MCF 10A (cell line): ENCODE measurements around the gene CMC1. TPM values are rescaled to one million over a fixed set of nuclear protein-coding genes. Genes with fewer than 3 reads are reported as not detected.

Source experiments
- BruUV-seq: library from RNA; stranded (reverse); fragments of 400-500 nt; replicated peaks from 2 replicates; lab custom pipeline; 2021; lab: Mats Ljungman, UMichigan
- CTCF ChIA-PET: fragments of 300-600 bp; sonication (Branson Sonifier 250); formaldehyde crosslinking; extraction: SDS; loops from one replicate; lab custom pipeline; 2021; ENCODE audit warnings: antibody characterized with exemption, inconsistent platforms; lab: Yijun Ruan, JAX
- POLR2A ChIA-PET: fragments of 300-600, 350-650 bp; sonication (Branson Sonifier 250); formaldehyde crosslinking; extraction: SDS; loops from one replicate; lab custom pipeline; 2020; ENCODE audit warnings: antibody characterized with exemption, inconsistent platforms; lab: Yijun Ruan, JAX
- DNase-seq: peaks from one replicate; pipeline ENCODE4 v3.0.0-alpha.2; 2018; ENCODE audit not compliant: unreplicated experiment
- H3K27ac Mint-ChIP-seq: one replicate; pipeline ENCODE4 v1.8.0; 2022; ENCODE audit warnings: mild to moderate bottlenecking, low read depth, mixed read lengths; ENCODE audit not compliant: unreplicated experiment
- H3K27me3 Mint-ChIP-seq: one replicate; pipeline ENCODE4 v1.8.0; 2022; ENCODE audit warnings: mixed read lengths; ENCODE audit not compliant: insufficient read depth, unreplicated experiment
- H3K36me3 Mint-ChIP-seq: one replicate; pipeline ENCODE4 v1.8.0; 2022; ENCODE audit warnings: mild to moderate bottlenecking, moderate library complexity, mixed read lengths; ENCODE audit not compliant: insufficient read depth, unreplicated experiment
- H3K4me1 Mint-ChIP-seq: one replicate; pipeline ENCODE4 v1.8.0; 2022; ENCODE audit warnings: mixed read lengths; ENCODE audit not compliant: insufficient read depth, unreplicated experiment
- H3K4me3 Mint-ChIP-seq: one replicate; pipeline ENCODE4 v1.8.0; 2022; ENCODE audit warnings: mild to moderate bottlenecking, moderate library complexity, mixed read lengths; ENCODE audit not compliant: unreplicated experiment
- H3K9me3 Mint-ChIP-seq: one replicate; pipeline ENCODE4 v1.8.0; 2022; ENCODE audit warnings: mixed read lengths; ENCODE audit not compliant: unreplicated experiment
- intact Hi-C: fragments of 100-400 bp; cut with micrococcal nuclease; formaldehyde crosslinking; loops from 2 replicates; pipeline ENCODE4 v1.14.1; 2022
- total RNA-seq: library from RNA; stranded (reverse); gene quantifications from 2 replicates; pipeline ENCODE4 v1.2.3, GENCODE V29; 2022
- TF ChIP-seq, protein P1 (sequence below): fragments of 200-600 bp; IDR thresholded peaks from one replicate; pipeline ENCODE4 v1.8.0; 2022; ENCODE audit warnings: antibody characterized with exemption, mild to moderate bottlenecking; ENCODE audit not compliant: unreplicated experiment

Gene CMC1
- total RNA-seq, 1 experiment from 2014 or later, result 31.9 TPM

DNA sequence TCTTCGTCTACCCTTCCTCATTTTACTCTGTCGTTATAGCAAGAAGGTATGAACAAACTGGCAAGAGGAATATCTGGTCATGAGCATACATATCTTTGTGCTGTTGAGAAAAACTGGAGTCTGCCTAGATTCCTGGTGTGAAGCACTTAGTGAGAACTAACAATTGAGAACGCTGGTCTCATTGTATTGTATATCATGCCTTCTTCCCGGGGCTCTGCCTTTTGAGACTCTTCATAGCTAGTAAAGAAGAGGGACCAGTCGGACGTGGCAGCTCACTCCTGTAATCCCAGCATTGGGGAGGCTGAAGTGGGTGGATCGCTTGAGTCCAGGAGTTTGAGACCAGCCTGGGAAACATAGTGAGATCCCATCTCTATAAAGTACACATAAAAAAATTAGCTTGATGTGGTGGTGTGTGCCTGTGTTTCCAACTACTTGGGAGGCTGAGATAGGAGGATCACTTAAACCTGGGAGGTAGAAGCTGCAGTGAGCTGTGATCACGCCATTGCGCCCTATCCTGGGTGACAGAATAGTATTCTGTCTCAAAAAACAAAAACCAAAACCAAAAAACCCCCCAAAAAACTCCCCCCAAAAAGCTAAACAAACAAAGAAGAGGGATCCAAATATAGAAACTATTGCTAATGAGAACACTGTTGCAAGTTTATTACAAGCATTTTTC lies 11.8 kb downstream of the CMC1 start:
- Mint-ChIP-seq H3K9me3 (no peaks in the 10 kb centered on the region), H3K27ac (no peak overlapping the region), H3K4me1 (peaks cover 10% of the 10 kb centered on the region), H3K27me3 (no peaks in the 10 kb centered on the region), H3K36me3 (peaks cover 7% of the 10 kb centered on the region), H3K4me3 (no peak overlapping the region)
- no peak for DNase-seq
- ChIA-PET POLR2A (interaction anchor here (1.6 kb wide), 1 partner anchor 545 kb away, joined by 3 read pairs; no protein-coding TSS in a partner anchor), CTCF (interaction anchor here (0.8 kb wide), 1 partner anchor 32 kb away, joined by 3 read pairs; no protein-coding TSS in a partner anchor)
- TF ChIP-seq, protein P1, sequence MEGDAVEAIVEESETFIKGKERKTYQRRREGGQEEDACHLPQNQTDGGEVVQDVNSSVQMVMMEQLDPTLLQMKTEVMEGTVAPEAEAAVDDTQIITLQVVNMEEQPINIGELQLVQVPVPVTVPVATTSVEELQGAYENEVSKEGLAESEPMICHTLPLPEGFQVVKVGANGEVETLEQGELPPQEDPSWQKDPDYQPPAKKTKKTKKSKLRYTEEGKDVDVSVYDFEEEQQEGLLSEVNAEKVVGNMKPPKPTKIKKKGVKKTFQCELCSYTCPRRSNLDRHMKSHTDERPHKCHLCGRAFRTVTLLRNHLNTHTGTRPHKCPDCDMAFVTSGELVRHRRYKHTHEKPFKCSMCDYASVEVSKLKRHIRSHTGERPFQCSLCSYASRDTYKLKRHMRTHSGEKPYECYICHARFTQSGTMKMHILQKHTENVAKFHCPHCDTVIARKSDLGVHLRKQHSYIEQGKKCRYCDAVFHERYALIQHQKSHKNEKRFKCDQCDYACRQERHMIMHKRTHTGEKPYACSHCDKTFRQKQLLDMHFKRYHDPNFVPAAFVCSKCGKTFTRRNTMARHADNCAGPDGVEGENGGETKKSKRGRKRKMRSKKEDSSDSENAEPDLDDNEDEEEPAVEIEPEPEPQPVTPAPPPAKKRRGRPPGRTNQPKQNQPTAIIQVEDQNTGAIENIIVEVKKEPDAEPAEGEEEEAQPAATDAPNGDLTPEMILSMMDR, result no peak
- intact Hi-C loops, result no loop called here
- BruUV-seq, result no TSS peak

DNA sequence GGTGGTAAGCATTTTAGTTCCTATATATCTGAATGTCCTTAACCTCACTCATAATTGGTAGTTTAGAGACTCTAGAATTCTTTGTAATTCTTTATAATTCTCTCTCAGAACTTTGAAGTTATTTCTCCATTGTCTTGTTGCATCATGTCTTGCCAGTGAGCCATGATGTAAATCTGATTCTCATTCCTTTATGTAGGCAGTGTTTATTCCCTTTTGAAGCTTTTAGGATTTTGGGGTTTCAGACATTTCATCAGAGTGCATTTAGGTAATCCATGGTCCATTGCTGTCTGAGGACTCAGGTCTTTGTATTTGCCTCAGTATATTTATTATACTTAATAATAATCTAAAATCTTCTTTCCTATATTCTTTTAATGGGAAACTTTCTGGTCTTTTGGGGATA lies 20.6 kb downstream of the CMC1 start:
- no peaks in the 10 kb centered on the region for H3K9me3 Mint-ChIP-seq
- no peak for DNase-seq
- POLR2A ChIA-PET, result no interaction called here
- H3K4me1 Mint-ChIP-seq, result no peaks in the 10 kb centered on the region
- no peak overlapping the region for H3K27ac Mint-ChIP-seq
- intact Hi-C loops, result no loop called here
- CTCF ChIA-PET, result no interaction called here
- H3K4me3 Mint-ChIP-seq, result no peak overlapping the region
- BruUV-seq, result no TSS peak
- peaks cover 21% of the 10 kb centered on the region for H3K36me3 Mint-ChIP-seq
- TF ChIP-seq, protein P1, result no peak
- no peaks in the 10 kb centered on the region for H3K27me3 Mint-ChIP-seq

DNA sequence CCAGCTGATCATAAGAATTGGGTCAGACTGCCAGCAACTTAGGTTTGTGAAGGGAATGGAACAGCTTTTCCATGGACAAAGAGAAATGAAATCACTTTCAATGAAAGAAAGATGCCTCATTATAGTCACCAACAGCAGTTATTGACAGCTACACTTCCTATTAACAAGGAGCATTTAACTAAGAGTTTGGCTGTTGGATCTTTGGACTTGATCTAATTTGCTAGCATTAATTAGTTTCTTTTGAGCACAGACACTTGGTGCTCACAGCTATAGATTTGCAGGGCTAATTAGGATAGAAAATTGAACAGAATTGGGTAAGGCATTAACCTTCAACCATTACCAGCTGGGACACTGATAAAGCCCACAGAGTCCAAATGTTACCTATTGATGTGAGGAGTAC lies 24.2 kb downstream of the CMC1 start:
- BruUV-seq, result no TSS peak
- Mint-ChIP-seq H3K27ac (no peak overlapping the region), H3K4me3 (no peak overlapping the region), H3K36me3 (peaks cover 10% of the 10 kb centered on the region), H3K4me1 (peaks cover 6% of the 10 kb centered on the region), H3K27me3 (no peaks in the 10 kb centered on the region), H3K9me3 (no peaks in the 10 kb centered on the region)
- DNase-seq, result no peak
- ChIA-PET CTCF (interaction anchor here (0.6 to 1.7 kb wide), 3 partner anchors 237 to 553 kb away, joined by 3 to 9 read pairs (median 8); no protein-coding TSS in a partner anchor), POLR2A (interaction anchor here (0.7 kb wide), 1 partner anchor 243 kb away, joined by 4 read pairs; no protein-coding TSS in a partner anchor)
- TF ChIP-seq, protein P1, result no peak
- intact Hi-C loops, result no loop called here

DNA sequence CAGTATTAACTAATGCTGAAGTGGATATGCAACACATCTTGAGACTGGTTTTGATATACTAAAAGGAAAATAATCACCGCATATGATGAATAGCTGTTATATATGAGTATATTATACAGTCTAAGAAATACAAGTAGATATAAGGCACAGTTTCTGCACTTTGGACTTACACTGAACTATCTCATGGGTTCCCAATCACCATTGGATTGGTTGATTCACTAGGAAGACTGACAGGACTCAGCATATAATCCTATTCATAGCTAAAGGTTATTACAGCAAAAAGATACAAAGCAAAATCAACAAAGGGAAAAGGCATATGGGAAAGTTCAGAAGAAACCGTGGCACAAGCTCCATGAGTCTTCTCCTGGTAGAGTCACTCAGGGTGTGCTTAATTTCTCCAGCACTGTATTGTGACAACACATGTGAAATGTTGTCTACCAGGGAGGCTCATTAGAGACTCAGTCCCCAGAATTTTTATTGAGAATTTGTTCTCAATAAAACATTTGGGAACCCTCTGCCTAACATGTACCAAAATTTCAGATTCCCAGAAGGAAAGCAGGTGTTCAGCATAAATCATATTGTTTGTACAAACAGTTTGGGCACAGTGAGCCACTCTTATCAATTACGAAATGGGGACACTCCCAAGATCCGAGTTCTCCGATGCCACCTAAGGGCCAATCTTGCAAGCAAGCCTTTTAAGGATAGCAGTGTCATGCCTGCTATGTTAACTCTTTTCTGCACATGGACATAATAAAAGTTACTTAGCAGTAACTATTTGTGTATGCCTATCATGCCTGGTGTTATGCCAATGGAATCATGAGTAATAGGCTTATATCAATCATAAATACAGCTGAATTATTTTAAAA lies 26.8 kb downstream of the CMC1 start:
- Mint-ChIP-seq H3K9me3 (peaks cover 14% of the 10 kb centered on the region), H3K4me3 (no peak overlapping the region), H3K27ac (peak overlapping the region; percentile 29), H3K4me1 (peaks cover 6% of the 10 kb centered on the region), H3K36me3 (peaks cover 18% of the 10 kb centered on the region), H3K27me3 (no peaks in the 10 kb centered on the region)
- ChIA-PET CTCF (interaction anchor here (0.5 to 2.7 kb wide), 13 partner anchors 13 to 1232 kb away, joined by 3 to 14 read pairs (median 3); partner anchors contain the start of gene EOMES), POLR2A (interaction anchor here (0.6 kb wide), 1 partner anchor 782 kb away, joined by 3 read pairs; no protein-coding TSS in a partner anchor)
- peak; percentile 35 for DNase-seq
- intact Hi-C loops, result no loop called here
- BruUV-seq, result no TSS peak
- TF ChIP-seq, protein P1, result no peak
